ENCODE data around the gene CA10. TPM values are rescaled to one million over a fixed set of nuclear protein-coding genes. Genes with fewer than 3 reads are reported as not detected.
A peak's percentile ranks its signal among the peaks of the same experiment; 100 is the strongest.

Gene CA10
- total and polyA plus RNA-seq, 5 donors from 2014 or later, result not detected

GRCh38 chr17:51653878-51654277 is 504.6 kb downstream of the CA10 start:
- Mint-ChIP-seq H3K27ac (no peak overlapping the region), H3K4me1 (no peaks in the 10 kb centered on the region), H3K36me3 (no peaks in the 10 kb centered on the region), H3K9me3 (peaks cover 0 to 1% (median 0%) of the 10 kb centered on the region in 7 donors), H3K27me3 (peaks cover 24% of the 10 kb centered on the region), H3K4me3 (no peak overlapping the region)
- Histone ChIP-seq H3K36me3 (ENCODE audit: control insufficient read depth, insufficient read depth, low read length) (no peaks in the 10 kb centered on the region), H3K4me1 (ENCODE audit: control insufficient read depth, insufficient read depth, low read length, poor library complexity, severe bottlenecking) (no peaks in the 10 kb centered on the region), H3K4me3 (ENCODE audit: low read depth, low read length) (no peak overlapping the region), H3K9me3 (ENCODE audit: control insufficient read depth in 2 of 2, low read length in 2 of 2) (no peaks in the 10 kb centered on the region), H3K27ac (ENCODE audit: insufficient read depth, low read length, poor library complexity, severe bottlenecking) (no peak overlapping the region), H3K27me3 (ENCODE audit: control insufficient read depth, insufficient read depth, low read length) (no peaks in the 10 kb centered on the region)
- no peak for DNase-seq
- ATAC-seq (ENCODE audit: low read depth in 2 of 2), result no peak

GRCh38 chr17:51652529-51652928 is 506.0 kb downstream of the CA10 start:
- ATAC-seq (ENCODE audit: low read depth in 2 of 2), result no peak

GRCh38 chr17:51651513-51652298 is 506.8 kb downstream of the CA10 start:
- ATAC-seq (ENCODE audit: low read depth in 2 of 2) (no peak), DNase-seq (no peak)
- Histone ChIP-seq H3K36me3 (ENCODE audit: control insufficient read depth, insufficient read depth, low read length) (no peaks in the 10 kb centered on the region), H3K27me3 (ENCODE audit: control insufficient read depth, insufficient read depth, low read length) (peaks cover 2% of the 10 kb centered on the region), H3K9me3 (ENCODE audit: control insufficient read depth in 2 of 2, low read length in 2 of 2) (no peaks in the 10 kb centered on the region), H3K27ac (ENCODE audit: insufficient read depth, low read length, poor library complexity, severe bottlenecking) (no peak overlapping the region), H3K4me3 (ENCODE audit: low read depth, low read length) (no peak overlapping the region), H3K4me1 (ENCODE audit: control insufficient read depth, insufficient read depth, low read length, poor library complexity, severe bottlenecking) (no peaks in the 10 kb centered on the region)
- peaks cover 0 to 1% (median 0%) of the 10 kb centered on the region in 7 donors for H3K9me3 Mint-ChIP-seq
- H3K27ac Mint-ChIP-seq, result no peak overlapping the region
- H3K27me3 Mint-ChIP-seq, result peaks cover 31% of the 10 kb centered on the region
- H3K4me3 Mint-ChIP-seq, result no peak overlapping the region
- no peaks in the 10 kb centered on the region for H3K4me1 Mint-ChIP-seq
- H3K36me3 Mint-ChIP-seq, result no peaks in the 10 kb centered on the region

More at GRCh38 chr17:51652529-51652928, 506.0 kb downstream of the CA10 start:
- H3K9me3 Mint-ChIP-seq, result peaks cover 0 to 1% (median 0%) of the 10 kb centered on the region in 7 donors
- H3K27ac Mint-ChIP-seq, result no peak overlapping the region
- no peaks in the 10 kb centered on the region for H3K4me1 Mint-ChIP-seq
- H3K9me3 ChIP-seq (ENCODE audit: control insufficient read depth in 2 of 2, low read length in 2 of 2), result no peaks in the 10 kb centered on the region
- DNase-seq, result no peak
- no peaks in the 10 kb centered on the region for H3K4me1 ChIP-seq (ENCODE audit: control insufficient read depth, insufficient read depth, low read length, poor library complexity, severe bottlenecking)
- H3K27me3 ChIP-seq (ENCODE audit: control insufficient read depth, insufficient read depth, low read length), result peaks cover 2% of the 10 kb centered on the region
- no peak overlapping the region for H3K4me3 Mint-ChIP-seq
- H3K36me3 ChIP-seq (ENCODE audit: control insufficient read depth, insufficient read depth, low read length), result no peaks in the 10 kb centered on the region
- no peak overlapping the region for H3K4me3 ChIP-seq (ENCODE audit: low read depth, low read length)
- peaks cover 27% of the 10 kb centered on the region for H3K27me3 Mint-ChIP-seq
- no peak overlapping the region for H3K27ac ChIP-seq (ENCODE audit: insufficient read depth, low read length, poor library complexity, severe bottlenecking)
- no peaks in the 10 kb centered on the region for H3K36me3 Mint-ChIP-seq

GRCh38 chr17:51650772-51651171 is 507.7 kb downstream of the CA10 start:
- no peak for DNase-seq
- Histone ChIP-seq H3K27ac (ENCODE audit: insufficient read depth, low read length, poor library complexity, severe bottlenecking) (no peak overlapping the region), H3K4me1 (ENCODE audit: control insufficient read depth, insufficient read depth, low read length, poor library complexity, severe bottlenecking) (no peaks in the 10 kb centered on the region), H3K9me3 (ENCODE audit: control insufficient read depth in 2 of 2, low read length in 2 of 2) (no peaks in the 10 kb centered on the region), H3K36me3 (ENCODE audit: control insufficient read depth, insufficient read depth, low read length) (no peaks in the 10 kb centered on the region), H3K4me3 (ENCODE audit: low read depth, low read length) (no peak overlapping the region), H3K27me3 (ENCODE audit: control insufficient read depth, insufficient read depth, low read length) (peaks cover 6% of the 10 kb centered on the region)
- peaks cover 31% of the 10 kb centered on the region for H3K27me3 Mint-ChIP-seq
- H3K36me3 Mint-ChIP-seq, result no peaks in the 10 kb centered on the region
- no peak overlapping the region for H3K27ac Mint-ChIP-seq
- H3K4me1 Mint-ChIP-seq, result no peaks in the 10 kb centered on the region
- H3K4me3 Mint-ChIP-seq, result no peak overlapping the region
- ATAC-seq (ENCODE audit: low read depth in 2 of 2), result no peak
- H3K9me3 Mint-ChIP-seq, result peaks cover 0 to 1% (median 0%) of the 10 kb centered on the region in 7 donors

- Mint-ChIP-seq H3K4me1 (no peaks in the 10 kb centered on the region), H3K27me3 (peaks cover 31% of the 10 kb centered on the region)
- ATAC-seq (ENCODE audit: low read depth in 2 of 2), result no peak
Measured at GRCh38 chr17:51650202-51650601, 508.3 kb downstream of the CA10 start.

GRCh38 chr17:51647826-51648225 is 510.7 kb downstream of the CA10 start:
- no peak overlapping the region for H3K4me3 Mint-ChIP-seq
- Histone ChIP-seq H3K36me3 (ENCODE audit: control insufficient read depth, insufficient read depth, low read length) (no peaks in the 10 kb centered on the region), H3K4me1 (ENCODE audit: control insufficient read depth, insufficient read depth, low read length, poor library complexity, severe bottlenecking) (no peaks in the 10 kb centered on the region), H3K27ac (ENCODE audit: insufficient read depth, low read length, poor library complexity, severe bottlenecking) (no peak overlapping the region), H3K27me3 (ENCODE audit: control insufficient read depth, insufficient read depth, low read length) (peaks cover 7% of the 10 kb centered on the region), H3K4me3 (ENCODE audit: low read depth, low read length) (no peak overlapping the region), H3K9me3 (ENCODE audit: control insufficient read depth in 2 of 2, low read length in 2 of 2) (no peaks in the 10 kb centered on the region)
- H3K27ac Mint-ChIP-seq, result peak overlapping the region in 1 of 3 donors; percentile 41
- no peak for DNase-seq
- peaks cover 0 to 1% (median 0%) of the 10 kb centered on the region in 7 donors for H3K9me3 Mint-ChIP-seq
- H3K36me3 Mint-ChIP-seq, result no peaks in the 10 kb centered on the region
- no peak for ATAC-seq (ENCODE audit: low read depth in 2 of 2)
- H3K27me3 Mint-ChIP-seq, result peaks cover 39% of the 10 kb centered on the region
- H3K4me1 Mint-ChIP-seq, result no peaks in the 10 kb centered on the region

More at GRCh38 chr17:51650202-51650601, 508.3 kb downstream of the CA10 start:
- Mint-ChIP-seq H3K36me3 (no peaks in the 10 kb centered on the region), H3K4me3 (no peak overlapping the region), H3K27ac (no peak overlapping the region), H3K9me3 (peaks cover 0 to 1% (median 0%) of the 10 kb centered on the region in 7 donors)
- H3K9me3 ChIP-seq (ENCODE audit: control insufficient read depth in 2 of 2, low read length in 2 of 2), result no peaks in the 10 kb centered on the region
- H3K4me3 ChIP-seq (ENCODE audit: low read depth, low read length), result no peak overlapping the region
- no peak overlapping the region for H3K27ac ChIP-seq (ENCODE audit: insufficient read depth, low read length, poor library complexity, severe bottlenecking)
- H3K27me3 ChIP-seq (ENCODE audit: control insufficient read depth, insufficient read depth, low read length), result peaks cover 7% of the 10 kb centered on the region
- no peaks in the 10 kb centered on the region for H3K36me3 ChIP-seq (ENCODE audit: control insufficient read depth, insufficient read depth, low read length)
- no peak for DNase-seq
- no peaks in the 10 kb centered on the region for H3K4me1 ChIP-seq (ENCODE audit: control insufficient read depth, insufficient read depth, low read length, poor library complexity, severe bottlenecking)

GRCh38 chr17:51647067-51647466 is 511.4 kb downstream of the CA10 start:
- H3K27ac Mint-ChIP-seq, result no peak overlapping the region
- no peaks in the 10 kb centered on the region for H3K4me1 Mint-ChIP-seq
- Histone ChIP-seq H3K27me3 (ENCODE audit: control insufficient read depth, insufficient read depth, low read length) (peaks cover 7% of the 10 kb centered on the region), H3K9me3 (ENCODE audit: control insufficient read depth in 2 of 2, low read length in 2 of 2) (no peaks in the 10 kb centered on the region), H3K36me3 (ENCODE audit: control insufficient read depth, insufficient read depth, low read length) (no peaks in the 10 kb centered on the region), H3K4me1 (ENCODE audit: control insufficient read depth, insufficient read depth, low read length, poor library complexity, severe bottlenecking) (no peaks in the 10 kb centered on the region), H3K27ac (ENCODE audit: insufficient read depth, low read length, poor library complexity, severe bottlenecking) (no peak overlapping the region), H3K4me3 (ENCODE audit: low read depth, low read length) (no peak overlapping the region)
- H3K36me3 Mint-ChIP-seq, result no peaks in the 10 kb centered on the region
- H3K27me3 Mint-ChIP-seq, result peaks cover 44% of the 10 kb centered on the region
- H3K4me3 Mint-ChIP-seq, result no peak overlapping the region
- H3K9me3 Mint-ChIP-seq, result peaks cover 0 to 1% (median 0%) of the 10 kb centered on the region in 7 donors
- DNase-seq, result no peak
- no peak for ATAC-seq (ENCODE audit: low read depth in 2 of 2)

- H3K36me3 Mint-ChIP-seq, result no peaks in the 10 kb centered on the region
Measured at GRCh38 chr17:51646539-51646938, 512.0 kb downstream of the CA10 start.

More at GRCh38 chr17:51646539-51646938, 512.0 kb downstream of the CA10 start:
- Mint-ChIP-seq H3K9me3 (peaks cover 0 to 1% (median 0%) of the 10 kb centered on the region in 7 donors), H3K4me1 (no peaks in the 10 kb centered on the region), H3K4me3 (no peak overlapping the region), H3K27ac (no peak overlapping the region), H3K27me3 (peaks cover 38% of the 10 kb centered on the region)
- Histone ChIP-seq H3K27me3 (ENCODE audit: control insufficient read depth, insufficient read depth, low read length) (peaks cover 7% of the 10 kb centered on the region), H3K36me3 (ENCODE audit: control insufficient read depth, insufficient read depth, low read length) (no peaks in the 10 kb centered on the region), H3K4me3 (ENCODE audit: low read depth, low read length) (no peak overlapping the region), H3K4me1 (ENCODE audit: control insufficient read depth, insufficient read depth, low read length, poor library complexity, severe bottlenecking) (no peaks in the 10 kb centered on the region), H3K27ac (ENCODE audit: insufficient read depth, low read length, poor library complexity, severe bottlenecking) (no peak overlapping the region), H3K9me3 (ENCODE audit: control insufficient read depth in 2 of 2, low read length in 2 of 2) (no peaks in the 10 kb centered on the region)
- no peak for DNase-seq
- ATAC-seq (ENCODE audit: low read depth in 2 of 2), result no peak
